DLD1 (cell line): ENCODE results near the gene ACBD3.

Experiments used
- in situ Hi-C: cut with HindIII; loops from 2 replicates; pipeline ENCODE4 v1.10.0; 2017; ENCODE audit warnings: low sequenced_read_pairs

Gene ACBD3

DNA sequence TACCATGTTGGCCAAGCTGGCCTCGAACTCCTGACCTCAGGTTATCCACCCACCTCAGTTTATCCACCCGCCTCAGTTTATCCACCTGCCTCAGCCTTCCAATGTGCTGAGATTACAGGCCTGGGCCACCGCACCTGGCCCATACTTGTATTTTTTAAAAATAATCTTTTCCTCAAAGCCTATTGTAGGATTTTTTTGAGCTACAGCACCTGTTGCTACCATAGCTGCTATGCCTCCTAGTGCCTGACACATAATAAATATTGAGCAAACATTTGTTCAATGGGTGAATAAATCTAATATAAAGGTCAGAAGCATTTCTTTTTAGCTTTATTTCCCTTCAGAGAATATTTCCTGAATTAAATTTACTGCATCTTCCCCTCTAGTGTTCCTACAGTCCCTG lies 15.7 kb upstream of the ACBD3 start:
- in situ Hi-C loops = no loop called here

DNA sequence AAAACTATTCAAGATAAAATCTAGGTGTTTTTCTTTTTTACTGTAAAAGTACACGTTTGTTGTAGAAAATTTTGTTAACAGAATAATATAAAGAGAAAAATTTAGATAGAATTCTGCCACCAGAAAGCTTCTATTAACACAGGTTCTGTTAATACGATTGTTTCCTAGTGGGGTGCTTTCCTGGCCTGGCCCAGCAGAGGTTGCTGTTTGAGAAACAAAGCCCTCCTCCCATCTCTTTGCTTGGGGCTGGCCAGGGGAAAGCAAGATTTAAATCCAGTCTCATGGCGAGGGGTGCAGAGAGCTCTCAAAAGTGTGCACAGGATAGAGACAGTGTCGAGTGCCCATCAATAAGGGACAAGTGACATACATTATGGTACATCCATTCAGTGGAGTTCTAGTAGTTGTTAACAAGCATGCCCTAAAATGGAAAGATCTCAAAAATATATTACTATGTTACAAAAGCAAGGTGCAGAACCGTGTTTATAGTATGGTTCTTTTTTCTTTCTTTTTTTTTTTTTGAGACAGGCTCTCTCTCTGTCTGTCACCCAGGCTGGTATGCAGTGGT lies 14.6 kb upstream of the ACBD3 start:
- in situ Hi-C loops = no loop called here

DNA sequence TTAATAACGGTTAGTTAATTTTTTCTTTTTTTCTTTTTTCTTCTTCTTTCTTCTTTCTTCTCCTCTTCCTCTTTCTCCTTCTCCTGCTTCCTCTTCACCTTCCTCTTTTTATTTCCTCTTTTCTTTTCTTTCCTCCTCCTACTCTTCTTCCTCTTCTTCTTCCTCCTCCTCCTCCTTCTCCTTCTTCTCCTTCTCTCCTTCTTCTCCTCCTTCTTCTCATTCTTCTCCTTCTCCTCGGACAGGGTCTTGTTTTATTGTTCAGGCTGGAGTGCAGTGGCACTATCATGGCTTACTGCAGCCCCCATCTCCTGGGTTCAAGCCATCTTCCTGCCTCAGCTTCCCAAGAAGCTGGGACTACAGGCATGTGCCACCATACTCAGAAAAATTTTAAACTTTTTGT lies 13.4 kb upstream of the ACBD3 start:
- in situ Hi-C loops = no loop called here

DNA sequence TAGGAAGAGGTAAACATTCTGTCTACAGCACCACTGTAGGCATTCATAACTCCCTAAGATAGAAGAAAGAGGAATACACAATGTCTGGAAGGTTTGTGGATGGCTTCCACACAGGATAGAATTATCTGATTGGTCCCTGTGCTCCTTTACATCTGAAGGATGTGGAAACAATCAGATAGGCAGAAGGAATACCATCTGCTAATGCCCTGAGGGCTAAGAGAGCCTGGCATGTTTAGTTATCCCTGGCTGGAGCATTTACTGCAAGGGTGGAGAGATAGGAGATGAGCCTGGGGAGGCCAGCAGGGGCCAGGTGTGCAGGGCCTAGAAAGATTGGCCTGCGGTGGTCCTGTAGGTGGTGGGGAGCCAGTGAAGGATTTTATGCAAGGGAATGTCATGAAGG lies 8.6 kb upstream of the ACBD3 start:
- in situ Hi-C loops = no loop called here

DNA sequence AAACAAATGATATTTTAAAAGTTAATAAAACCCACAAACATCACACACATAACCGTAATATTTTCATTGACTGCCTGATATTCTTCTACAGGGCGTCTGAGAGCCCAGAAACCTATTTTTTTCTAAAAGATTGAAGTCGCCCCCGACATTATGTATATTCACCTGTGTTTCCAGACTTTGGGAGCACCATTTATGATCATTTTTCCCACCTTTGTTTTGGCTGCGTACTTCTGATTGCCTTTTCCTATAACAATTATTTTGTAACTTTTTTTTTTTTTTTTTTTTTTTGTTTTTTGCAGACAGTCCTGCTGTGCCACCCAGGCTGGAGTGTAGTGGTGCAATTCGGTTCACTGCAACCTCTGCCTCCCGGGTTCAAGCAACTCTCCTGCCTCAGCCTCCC lies 839 bp upstream of the ACBD3 start:
- in situ Hi-C loops = no loop called here

DNA sequence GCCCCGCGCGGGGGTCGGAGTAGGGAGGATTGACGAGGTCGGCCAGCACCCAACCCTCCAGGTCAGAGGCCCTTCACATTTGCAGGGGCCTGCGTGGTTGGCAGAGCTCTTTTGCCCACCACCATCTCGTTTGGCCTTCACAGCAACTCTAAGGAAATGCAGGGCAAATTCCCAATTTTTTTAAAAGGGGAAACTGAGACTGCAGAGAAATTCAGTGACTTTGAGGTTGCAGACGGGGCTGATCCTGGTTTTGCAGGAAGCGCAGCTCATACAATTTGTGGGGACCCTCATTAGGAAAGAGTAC lies 430 bp upstream of the ACBD3 start:
- in situ Hi-C loops = no loop called here

DNA sequence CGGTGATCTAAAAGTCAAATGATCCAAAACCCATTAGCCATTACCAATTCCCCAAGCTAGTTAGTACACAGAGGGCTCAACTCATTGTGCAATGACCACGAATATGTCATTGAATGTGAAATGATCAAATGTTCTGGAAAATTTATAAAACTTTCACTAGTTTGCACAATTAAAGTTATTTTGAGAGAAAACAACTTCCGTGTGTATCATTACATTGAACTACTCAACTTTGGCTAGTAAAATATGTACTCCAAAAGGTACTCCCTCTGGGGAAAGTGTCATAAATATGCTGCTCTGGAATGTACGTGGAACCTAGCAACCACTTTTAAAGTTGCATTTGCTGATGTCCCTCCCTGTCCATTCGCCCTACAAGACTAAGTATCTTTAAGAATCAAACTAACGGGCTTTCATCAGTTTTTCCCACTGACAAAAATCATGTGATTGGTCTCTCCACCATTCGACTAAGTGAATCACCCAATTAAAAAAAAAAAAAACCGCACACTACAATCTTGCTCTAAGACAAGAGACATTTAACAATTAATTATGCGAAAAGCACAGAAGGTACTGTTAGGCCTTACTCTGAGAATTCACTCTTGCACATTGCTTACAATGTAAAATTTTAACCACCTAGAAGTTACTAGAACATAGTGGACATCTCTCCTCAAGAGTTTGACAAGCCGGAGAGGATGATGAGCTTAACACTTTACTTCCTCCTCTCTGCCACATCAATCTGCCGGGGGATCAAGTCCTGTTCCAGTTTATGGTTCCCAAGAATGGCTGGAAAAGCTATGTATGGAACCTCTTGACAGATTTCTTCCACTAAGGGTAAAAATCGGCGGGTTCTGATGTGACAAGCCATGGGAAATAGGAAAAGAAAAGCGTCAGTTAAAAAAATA lies 1.2 kb downstream of the ACBD3 start:
- in situ Hi-C loops = no loop called here

DNA sequence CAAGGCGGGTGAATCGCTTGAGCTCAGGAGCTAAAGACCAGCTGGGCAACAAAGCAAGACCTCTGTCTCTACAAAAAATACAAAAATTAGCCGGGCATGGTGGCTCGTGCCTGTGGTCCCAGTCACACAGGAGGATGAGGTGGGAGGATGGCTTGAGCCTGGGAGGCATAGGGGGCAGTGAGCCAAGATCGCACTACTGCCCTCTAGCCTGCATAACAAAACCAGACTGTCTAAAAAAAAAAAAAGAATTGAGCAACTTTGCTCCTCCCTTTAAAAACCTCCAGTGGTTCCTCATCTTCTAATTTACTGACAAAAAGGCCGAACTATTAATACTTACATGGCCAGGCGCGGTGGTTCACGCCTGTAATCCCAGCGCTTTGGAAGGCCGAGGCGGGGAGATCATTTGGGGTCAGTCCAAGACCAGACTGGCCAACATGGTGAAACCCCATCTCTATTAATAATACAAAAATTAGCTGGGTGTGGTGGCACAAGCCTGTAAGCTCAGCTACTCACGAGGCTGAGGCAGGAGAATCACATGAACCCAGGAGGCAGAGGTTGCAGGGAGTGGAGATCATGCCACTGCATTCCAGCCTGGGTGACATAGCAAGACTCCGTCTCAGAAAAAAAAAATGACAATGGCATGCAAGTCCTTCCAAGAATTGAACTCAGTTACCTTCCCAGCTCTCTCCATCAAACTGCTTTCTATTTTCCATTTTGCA lies 4.4 kb downstream of the ACBD3 start:
- in situ Hi-C loops = no loop called here

DNA sequence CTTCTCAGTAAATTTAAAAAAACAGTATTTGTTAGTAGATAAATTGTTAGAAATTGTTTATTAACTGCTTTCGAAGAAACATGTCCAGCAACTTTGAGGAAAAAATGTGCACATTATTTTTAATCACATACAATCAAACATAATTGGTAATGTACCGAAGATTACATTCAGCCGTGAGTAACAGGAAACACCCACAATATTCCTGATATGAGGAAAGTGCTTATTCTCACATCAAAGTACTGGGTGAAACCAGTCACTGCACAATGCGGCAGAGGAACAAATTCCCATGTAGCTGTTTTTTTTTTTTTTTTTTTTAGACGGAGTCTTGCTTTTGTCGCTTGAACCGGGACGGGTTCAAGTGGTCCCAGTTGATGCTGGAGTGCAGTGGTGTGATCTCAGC lies 9.7 kb downstream of the ACBD3 start:
- in situ Hi-C loops = no loop called here

DNA sequence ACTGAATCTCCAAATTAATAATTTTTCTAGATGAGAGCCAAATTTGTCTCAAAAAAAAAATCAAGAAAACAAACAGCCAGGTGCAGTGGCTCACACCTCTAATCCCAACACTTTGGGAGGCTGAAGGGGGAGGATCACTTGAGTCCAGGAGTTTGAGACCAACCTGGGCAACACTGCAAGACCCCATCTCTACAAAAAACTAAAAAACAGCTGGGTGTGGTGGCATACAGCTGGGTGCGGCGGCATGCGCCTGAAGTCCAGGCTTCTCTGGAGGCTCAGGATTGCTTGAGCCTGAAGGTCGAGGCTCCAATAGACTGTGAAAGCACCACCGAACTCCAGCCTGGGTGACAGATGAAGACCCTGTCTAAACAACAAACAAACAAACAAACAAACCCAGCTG lies 14.0 kb downstream of the ACBD3 start:
- in situ Hi-C loops = no loop called here

DNA sequence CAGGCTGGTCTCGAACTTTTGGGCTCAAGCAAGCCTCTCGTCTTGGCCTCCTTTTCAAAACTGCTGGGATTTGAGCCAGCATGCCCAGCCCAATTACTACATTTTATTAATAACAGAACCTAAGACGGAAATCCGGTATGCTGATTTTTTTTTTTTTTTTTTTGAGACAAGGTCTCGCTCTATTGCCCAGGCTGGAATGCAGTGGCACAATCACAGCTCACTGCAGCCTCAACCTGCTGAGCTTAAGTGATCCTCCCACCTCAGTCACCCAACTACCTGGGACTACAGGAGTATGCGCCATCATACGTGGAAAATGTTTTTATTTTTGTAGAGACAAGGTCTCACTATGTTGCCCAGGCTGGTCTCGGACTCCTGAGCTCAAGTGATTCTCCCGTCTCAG lies 20.2 kb downstream of the ACBD3 start:
- in situ Hi-C loops = no loop called here

DNA sequence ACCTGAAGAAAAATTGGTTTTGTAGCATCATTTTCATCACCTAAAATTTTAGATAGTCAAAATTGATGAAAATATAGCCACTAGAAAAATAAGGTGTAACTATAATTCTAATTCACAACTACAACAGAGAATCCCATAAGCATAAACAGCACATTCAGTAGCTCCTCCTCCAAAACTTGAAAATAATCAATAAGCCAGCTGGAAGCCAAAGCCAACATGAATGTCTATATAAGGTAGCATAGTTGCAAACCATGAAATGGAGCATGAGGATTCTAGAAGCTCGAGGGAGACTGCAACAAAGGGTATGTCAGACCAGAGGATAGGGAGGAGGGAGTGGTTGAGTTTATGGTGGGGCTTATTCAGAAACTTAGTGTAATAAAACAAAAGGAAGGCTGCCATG lies 22.4 kb downstream of the ACBD3 start:
- in situ Hi-C loops = no loop called here

DNA sequence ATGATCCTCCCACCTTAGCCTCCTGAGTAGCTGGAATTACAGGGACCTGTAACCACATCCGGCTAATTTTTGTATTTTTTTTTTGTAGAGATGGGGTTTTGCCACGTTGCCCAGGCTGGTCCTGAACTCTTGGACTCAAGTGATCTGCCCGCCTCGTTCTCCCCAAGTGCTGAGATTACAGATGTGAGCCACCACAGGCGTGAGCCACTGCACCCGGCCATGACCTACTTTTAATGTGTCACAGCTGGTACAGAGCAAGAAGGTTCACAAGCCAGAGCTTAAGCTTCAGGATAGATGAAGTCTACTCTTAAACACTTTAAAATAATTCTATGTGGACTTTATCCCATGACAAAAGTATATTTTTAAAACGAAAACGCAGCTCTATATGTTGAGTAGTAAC lies 23.6 kb downstream of the ACBD3 start:
- in situ Hi-C loops = no loop called here

DNA sequence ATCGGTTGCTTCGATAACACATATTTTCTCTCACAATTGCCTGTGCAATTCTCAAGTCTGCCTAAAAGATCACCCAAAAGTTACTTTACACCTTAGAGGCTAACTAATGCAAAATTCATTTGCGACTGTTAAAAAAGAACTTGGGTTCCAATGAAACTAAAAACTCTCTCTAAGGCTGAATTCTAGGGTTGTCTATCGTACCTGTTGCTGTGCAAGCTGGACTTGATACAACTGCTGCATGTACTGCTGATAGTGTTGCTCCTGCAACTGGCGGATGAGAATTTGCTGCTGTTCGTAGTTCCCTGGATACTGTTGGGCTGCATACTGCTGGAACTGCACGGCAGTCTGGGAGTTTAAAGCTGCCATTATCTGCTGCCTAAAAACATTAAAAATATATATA lies 27.6 kb downstream of the ACBD3 start:
- in situ Hi-C loops = no loop called here

DNA sequence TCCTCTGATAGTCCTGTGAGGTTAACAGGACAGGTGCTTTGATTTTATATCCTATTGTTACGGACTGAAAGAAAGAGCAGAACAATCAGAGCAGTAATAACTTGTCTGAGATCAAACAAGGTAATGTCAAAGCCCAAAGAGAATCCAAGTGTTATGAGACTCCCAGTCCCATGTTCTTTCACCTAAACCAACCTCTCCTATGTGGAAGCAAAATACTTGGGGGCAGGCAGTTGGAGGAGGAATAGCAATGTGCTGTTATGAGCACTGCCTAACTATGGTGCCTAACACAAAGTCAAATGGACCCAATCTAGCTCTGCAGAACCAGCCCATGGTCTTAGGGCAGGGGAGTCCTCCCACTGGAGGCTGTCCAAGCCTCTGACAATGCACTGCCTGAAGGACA lies 28.1 kb downstream of the ACBD3 start:
- in situ Hi-C loops = no loop called here

DNA sequence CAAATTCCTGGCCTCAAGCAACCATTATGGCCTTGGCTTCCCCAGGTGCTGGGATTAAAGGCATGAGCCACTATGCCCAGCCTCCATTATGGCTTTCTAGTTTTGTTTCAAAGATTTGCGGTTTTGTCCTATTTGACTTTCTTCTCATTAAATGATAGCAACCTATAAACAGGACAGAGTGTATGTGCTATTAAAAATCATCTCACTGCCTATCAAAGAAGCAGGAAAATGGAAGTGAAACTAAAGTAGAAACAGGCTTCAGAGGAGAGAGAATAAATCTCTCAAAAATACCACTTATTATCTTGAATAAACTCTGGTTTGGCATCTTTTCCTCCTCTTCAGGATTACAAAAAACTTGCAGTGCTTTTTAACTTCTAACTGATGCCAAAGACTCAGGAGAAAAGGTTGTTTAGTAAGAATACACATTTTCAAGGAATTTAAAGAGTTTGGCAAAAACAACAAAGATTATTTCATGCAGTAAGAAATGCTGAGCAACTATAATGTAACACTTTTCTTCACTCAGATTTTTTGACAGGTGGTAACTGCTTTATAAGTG lies 28.7 kb downstream of the ACBD3 start:
- in situ Hi-C loops = no loop called here

DNA sequence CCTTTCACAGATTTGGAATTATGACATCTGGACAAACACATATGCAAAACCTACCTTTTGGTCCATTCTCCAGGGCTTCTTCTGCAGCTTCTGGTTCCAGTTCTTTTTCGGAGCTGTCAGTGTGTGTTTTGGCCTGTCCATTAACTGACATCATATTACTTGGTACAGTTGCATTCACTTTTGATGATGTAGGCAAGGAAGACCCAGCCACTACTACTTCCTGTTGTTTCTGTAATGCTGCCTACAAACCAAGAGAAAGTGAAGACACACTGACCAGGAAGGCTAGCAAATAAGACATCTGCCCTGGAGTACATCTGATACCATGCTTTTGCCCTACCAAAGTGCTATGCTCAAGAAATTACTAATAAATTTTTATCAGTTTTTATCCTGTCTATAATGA lies 31.9 kb downstream of the ACBD3 start:
- in situ Hi-C loops = no loop called here

DNA sequence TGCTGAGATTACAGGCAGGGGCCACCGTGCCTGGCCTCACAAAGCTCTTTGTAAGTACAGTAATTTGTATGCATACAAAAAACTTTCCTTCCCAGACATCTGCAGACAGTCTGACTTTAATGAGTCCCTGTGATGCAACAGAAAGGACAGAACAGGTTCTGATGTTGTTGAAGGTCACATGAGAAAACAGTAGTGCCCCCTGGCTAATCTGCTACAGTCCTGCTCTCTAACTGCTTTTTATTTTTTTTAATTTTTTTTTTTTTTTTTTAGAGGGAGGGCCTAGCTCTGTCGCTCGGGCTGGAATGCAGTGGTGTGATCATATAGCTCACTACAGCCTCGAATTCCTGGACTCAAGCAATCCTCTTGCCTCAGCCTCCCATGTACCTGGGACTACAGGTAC lies 36.7 kb downstream of the ACBD3 start:
- in situ Hi-C loops = no loop called here

DNA sequence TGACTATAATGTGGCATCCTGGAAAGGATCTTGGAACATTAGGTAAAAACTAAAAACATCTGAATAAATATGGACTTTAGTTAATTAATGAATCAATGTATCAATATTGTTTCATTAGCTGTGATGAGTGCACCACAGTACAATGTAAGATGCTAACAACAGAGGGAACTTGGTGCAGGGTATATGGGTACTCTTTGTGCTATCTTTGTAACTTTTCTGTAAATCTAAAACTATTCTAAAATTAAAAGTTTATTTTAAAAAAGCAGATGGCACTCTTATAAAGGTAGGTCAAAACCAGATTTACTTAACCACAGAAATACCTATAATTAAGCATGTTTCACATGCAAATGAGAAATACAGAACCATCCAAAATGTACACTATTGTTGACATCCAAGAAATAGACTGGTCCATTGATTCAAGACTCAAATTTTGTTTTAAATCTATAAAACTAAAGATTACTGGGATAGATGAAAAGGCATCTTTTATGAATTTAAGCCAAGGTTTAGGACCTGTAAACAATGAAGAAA lies 38.4 kb downstream of the ACBD3 start:
- in situ Hi-C loops = no loop called here

DNA sequence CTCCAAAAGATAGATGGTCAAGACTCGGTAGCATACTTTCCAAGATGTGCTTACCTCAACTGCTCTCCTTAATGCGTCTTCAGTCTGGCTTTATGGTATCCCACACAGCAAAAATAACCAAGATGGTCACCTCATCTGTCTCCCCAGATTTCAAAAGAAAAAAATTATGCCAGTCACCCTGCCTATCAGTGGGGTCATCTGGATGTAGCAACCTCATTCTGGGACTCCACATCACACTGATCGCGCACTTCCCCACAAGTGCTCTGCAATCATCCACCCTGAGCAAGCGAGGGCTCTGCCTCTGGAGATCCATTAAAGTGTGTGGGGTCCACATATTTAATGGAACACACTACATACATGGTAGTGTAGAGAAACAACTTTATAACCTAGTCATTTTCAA lies 42.5 kb downstream of the ACBD3 start:
- in situ Hi-C loops = no loop called here

DNA sequence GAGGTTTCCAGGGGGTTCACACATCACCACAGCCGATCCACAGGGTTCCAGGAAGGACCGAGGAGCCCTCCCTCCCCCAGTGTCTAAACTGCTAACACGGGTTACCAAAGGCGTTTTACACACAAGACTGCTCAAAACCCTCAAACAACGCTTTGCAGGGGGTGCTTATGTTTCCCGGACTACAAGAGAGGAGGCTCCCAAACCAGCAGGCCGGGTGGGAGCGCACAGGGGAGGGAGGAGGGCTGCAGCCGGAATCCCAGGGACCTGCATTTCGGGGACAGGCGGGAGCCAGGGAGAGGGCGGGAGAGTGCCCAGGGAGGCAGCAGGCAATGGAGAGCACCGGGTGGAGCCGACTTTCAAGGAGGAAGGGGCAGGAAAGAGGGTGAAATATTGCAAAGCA lies 50.8 kb downstream of the ACBD3 start:
- in situ Hi-C loops = no loop called here
